Hematopoietic multipotent progenitor cell treated with erythropoietin and hydrocortisone succinate and interleukin-3 and kit ligand, for 15 days (in vitro differentiated cells): Measurements from ENCODE around the gene STXBP5.

Experiments
- DNase-seq: peaks from one replicate; pipeline ENCODE4 v3.0.0-alpha.2; 2015; ENCODE audit warnings: low spot score

Gene STXBP5

DNA sequence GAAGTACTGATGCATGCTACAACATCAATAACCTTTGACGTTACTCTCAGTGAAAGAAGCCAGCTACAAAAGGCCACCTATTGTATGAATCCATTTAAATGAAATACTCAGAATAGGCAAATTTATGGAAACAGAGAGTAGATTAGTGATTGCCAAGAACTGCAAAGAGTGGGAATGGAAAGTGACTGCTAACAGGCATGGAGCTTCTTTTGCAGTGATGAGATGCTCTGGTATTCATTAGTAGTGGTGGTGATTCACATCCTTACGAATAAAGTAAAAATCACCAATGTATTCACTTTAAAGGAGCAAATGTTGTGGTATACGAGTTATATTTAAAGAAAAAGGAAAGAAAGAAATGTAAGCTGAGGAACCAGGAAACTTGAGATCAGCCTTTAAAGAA is 177.5 kb downstream of the STXBP5 start:
- DNase-seq, result no peak

DNA sequence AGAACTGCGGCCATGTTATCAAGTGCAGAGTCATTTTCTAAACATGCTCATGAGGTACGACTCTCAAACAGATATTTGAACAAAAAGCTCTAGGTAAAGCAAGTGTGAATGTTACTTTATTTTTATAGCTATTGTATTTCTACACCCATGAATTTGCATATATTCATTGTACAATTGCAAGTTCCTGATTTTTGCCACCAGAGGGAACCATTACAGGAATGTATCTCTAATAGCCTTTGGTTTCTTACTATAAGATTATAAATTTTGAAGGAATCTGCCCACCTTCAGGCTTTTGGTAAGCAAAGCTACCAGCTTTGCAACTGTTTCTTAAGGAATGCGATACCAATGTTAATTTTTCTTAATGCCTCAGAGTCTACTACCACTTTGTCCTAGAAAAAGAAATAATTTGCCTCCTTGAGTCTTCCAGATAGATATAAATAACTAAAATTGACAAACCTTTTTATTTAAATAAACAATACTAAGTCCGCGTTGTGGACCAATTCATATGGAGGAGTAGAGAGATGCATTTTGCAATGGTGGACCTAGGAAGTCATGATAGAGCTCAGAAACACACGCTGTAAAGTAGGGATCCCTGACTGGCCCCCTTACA is 178.8 kb downstream of the STXBP5 start:
- no peak for DNase-seq

DNA sequence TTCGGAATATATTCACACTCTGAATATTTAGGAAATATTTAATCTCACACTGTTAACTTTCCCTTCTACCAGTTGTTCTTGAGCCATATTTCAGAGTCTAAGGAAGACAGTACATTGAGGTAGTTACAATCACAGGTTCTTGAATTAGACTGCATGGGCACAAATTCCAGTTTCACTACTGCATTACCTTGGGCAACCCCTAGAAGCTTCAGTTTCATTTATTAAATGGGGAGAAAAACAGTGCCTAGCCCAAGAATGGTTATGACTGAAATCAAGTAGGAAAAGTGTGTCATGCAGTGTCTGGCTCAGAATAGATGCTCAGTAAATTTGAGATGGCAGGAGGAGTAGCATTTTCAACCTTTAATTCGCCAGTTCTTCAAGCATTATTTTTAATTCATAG is 179.8 kb downstream of the STXBP5 start:
- no peak for DNase-seq

DNA sequence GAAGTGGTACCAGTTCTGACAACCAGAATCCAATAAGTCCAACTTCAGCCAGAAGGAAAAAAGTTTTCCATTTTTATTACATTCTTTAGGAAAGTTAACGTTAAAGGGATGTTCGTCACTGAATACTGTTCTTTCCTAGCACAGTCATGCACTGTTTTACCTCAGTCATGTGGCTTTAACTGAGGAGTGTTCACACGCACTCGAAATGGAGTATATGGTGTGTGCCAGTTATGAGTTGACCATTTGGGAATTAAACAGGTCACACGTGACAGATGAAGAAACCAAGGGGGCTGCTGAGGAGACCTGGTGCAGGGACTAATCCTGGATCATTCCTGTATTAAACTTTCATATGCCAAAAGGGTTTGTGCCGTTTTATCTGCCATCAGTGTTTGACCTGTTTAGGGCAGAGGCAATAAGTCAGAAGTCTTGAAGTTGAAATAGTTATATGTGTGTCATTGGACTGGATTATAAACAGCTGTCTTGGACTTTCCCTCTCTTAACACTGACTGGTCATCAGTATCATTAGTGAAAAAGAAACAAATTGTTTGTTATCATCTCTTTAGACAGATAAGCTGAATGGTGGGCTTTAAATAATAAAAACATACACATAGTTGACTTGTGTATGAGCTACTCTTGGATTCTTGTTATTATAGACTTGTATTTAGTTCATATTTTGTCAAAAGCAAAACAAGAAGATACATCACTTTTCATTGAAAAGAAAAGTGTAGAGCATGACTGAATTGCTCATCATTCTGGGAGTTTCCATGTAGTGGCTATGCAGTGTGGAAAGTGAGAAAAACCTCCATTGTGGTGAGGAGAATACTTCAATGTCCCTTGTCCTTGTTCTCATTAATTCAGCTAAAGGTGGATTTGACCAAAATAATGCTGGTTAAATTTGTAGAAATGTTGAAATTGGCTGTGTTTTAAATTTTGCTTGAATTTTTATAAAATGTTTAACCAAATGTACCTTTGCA is 180.8 kb downstream of the STXBP5 start:
- no peak for DNase-seq

DNA sequence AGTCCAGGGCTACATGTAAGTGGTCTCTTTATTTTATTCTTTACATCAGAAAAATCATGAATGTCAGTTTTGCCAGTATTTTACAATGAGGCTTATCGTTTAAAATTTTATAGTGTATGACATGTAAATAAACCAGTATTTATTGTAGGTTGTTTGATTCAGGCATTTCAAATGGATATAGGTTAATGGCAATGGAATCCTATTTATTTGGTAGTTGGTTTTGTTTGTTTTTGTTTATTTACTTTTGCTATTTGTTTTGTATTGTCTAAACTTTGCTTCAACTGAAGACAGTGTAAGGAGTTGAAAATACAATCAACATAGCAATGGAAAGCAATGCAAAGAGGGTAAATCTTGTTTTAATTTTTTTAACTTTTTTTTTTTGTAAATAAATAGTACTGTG is 185.2 kb downstream of the STXBP5 start:
- DNase-seq, result no peak

DNA sequence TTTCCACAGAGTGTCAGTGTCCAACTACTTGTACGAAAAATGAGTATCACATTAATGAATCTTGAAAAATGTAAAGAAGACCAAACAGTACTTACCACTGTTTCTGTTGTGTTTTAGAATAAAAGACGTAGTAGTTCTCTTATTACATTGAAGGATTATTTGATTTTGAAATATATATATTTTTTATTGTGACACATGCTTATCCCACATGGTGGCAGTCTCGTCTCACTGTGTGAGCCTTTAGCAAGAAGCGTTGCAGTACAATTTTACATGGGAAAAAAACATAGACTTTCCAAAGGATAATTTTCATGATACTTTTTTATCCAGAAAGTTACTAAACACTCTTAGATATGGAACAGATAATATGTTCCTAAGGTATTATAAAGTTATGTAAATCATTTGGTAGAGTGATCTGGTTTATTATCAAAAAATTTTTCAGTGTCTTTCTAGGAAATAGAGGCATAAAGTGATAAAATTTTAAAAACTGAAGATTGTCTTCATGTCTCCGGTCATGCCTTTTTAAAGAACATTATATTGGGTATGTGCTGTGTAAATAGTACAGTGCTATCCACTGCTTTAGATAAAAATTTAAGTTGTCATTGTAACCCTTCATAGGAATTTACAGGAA is 186.8 kb downstream of the STXBP5 start:
- no peak for DNase-seq

DNA sequence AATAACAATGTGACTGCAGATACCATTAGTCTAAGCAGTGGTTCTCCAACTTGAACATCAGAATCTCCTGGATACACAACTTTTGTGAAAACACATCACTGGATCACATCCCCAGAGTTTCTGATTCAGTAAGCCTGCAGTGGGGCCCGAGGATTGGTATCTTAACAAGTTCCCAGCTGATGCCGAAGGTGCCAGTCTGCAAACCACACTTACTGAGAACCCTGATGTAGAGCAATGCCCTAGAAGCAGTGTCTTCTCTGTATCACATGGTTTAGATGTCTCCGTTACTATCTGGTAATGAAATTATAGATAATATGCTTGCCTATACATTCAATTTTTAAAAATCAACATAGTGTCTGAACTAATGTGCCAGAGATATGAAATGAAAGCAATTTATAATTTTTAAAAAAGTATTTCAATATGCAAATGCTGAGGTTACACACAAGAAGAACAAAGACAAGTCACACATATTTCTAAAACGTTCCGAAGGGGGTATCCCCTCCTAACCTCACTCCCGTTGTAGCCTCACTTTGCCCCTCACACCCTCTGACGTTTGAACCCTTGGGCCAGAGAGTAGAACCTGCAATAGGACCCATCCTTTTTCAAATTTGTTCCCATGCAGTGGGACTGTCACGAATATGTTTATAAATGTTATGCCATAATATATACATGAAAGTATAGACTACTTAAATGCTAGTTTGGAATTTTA is 188.9 kb downstream of the STXBP5 start:
- DNase-seq, result no peak

DNA sequence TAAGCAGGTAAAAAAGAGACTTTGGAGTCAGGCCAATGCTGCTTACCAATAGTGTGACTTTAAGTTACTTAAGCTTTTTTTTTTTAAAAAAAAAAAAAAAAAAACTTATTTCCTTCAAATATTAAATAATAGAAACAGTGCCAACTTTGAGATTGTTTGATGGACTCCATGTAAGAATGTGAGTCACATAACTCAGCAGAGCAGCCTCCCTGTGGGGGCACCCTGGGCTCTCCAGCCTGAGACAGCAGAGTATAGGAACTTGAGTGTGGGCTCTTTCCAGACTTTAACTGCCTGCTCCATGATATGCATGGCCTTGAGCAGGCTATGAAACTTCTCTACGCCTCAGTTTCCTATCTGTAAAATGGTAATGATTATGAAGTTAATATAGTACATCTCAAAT is 190.9 kb downstream of the STXBP5 start:
- DNase-seq, result no peak

DNA sequence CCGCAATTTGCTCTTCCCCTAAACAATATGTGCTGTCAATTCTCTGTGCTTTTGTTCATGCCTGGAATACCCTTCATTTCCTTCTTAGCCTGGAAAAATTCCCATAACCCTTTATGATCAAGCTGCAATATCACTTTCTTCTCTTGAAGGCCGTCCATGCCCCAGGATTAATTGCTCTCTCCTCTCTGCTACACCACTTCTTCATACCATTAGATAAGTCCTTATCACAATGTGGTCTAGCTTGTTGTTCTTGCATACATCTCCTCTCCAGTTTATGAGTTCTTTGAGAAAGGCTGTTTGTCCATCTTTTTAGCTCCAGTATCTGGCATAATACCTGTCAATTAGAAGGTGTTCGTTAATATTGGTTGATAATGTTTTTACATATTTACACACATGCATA is 193.1 kb downstream of the STXBP5 start:
- no peak for DNase-seq

DNA sequence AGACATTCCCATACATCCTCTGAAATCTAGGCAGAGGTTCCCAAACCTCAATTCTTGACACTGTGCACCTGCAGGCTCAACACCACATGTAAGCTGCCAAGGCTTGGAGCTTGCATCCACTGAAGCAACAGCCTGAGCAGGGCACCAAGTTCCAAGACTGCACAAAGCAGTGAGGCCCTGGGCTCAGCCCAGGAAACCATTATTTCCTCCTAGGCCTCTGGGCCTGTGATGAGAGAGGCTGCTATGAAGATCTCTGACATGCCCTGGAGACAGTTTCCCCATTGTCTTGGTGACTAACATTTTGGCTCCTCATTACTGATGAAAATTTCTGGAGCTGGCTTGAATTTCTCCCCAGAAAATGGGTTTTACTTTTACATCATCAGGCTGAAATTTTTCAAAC is 196.8 kb downstream of the STXBP5 start:
- DNase-seq, result no peak

DNA sequence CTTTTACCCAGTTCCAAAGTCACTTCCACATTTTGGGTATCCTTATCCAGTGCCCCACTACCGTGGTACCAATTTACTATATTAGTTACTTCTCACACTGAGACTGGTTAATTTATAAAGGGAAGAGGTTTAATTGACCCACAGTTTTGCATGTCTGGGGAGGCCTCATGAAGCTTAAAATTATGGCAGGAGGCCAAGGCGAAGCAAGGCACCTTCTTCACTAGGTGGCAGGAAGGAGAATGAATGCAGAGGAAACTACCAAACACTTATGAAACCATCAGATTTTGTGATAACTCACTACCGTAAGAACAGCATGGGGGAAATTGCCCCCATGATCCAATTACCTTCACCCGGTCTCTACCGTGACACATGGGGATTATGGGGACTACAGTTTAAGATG is 197.6 kb downstream of the STXBP5 start:
- DNase-seq, result no peak

DNA sequence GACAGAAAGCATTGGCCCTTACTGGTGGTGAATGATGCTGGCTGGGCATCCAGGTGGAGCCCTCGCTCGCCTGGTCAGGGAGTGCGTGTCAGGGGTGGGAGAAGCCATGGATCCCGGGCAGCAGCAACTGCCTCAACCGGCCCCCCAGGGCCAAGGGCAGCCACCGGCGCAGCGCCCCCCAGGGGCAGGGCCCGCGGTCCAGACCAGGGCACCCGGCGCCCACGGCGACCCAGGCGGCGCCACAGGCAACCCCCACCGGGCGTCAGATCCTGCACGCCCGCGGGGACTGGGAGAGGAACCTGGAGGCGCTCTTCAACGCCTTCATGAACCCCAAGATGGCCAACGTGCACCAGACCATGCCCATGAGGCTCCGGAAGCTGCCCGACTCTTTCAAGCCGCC is 202.6 kb downstream of the STXBP5 start:
- DNase-seq, result no peak

DNA sequence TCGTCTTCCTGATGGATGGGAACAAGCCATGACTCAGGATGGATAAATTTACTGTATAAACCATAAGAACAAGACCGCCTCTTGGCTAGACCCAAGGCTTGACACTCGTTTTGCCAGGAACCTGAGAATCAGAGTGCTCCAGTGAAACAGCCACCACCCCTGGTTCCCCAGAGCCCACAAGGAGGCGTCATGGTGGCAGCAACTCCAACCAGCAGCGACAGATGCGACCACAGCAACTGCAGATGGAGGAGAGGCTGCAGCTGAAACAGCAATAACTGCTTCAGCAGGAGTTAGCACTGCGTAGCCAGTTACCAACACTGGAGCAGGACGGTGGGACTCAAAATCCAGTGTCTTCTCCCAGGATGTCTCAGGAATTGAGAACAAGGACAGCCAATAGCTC is 203.4 kb downstream of the STXBP5 start:
- no peak for DNase-seq

DNA sequence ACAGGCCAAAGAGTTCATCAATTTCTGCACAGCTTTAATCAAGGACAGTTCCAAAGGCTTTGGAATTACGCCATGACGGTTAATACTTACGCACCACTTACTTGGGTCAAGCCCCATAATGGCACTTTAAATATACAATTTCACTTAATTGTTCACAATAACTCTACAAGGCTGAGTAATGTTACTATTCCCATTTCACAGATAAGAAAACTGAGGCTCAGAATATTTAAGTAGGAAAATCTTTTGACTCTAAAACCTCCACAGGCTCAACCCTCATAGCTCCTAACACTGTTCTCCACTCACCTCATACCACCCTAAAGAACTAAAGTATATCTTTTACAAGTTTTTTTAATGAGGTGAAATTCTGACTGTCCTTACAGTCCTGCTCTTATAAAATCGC is 212.4 kb downstream of the STXBP5 start:
- no peak for DNase-seq

DNA sequence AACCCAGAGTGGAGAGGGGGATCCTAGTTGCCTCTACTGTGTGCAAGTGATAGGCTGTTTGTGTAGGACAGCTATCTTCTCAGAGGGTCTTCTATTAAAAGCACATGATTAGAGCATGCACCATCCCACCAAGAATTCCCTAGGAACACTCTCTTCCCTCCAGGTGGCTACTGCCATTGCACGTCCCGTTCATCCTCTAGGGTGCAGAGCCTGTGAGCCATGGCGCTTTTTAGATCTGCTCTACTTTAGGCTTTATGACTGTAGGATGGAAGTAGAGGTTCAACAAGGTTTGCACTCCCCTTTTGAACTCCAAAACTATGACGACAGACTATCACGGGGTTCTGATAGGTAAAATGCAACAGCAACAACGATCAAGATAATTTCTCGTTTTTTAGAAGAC is 213.7 kb downstream of the STXBP5 start:
- no peak for DNase-seq

DNA sequence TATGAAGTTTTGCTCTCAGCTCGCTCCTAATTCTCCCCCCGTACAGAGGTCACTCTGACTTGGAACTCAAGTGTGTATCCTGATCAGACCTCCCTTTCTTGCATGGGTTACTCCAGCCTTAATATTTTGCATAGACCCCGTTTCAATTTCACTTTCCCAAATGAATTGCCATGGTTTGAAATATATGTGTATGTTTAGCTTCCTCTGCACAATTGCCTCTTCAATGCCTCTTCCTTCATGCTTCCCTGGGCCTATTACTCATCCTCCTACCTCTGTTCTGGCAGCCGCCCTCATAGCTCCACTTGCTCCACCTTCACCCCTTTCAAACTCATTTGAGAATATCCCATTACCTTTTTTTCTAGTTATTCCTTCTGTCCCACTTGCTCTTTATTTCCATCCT is 214.3 kb downstream of the STXBP5 start:
- DNase-seq, result no peak

DNA sequence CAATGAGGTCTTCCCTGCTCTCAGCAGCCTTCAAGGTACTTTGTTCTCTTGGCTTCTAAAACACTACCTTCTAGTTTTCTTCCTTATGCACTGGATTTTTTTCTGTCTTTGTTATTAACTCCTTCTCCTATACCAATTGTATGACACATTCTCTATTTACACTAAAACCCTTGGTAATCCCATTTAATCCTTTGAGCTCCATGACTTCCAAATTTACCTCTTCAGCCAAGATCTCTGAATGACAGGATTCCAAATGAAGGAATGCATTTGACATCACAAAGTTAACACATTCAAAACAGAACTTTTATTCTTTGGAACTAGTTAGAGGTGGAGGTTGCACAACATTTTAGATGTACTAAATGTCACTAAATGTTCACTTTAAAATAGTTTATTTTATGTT is 217.7 kb downstream of the STXBP5 start:
- no peak for DNase-seq

DNA sequence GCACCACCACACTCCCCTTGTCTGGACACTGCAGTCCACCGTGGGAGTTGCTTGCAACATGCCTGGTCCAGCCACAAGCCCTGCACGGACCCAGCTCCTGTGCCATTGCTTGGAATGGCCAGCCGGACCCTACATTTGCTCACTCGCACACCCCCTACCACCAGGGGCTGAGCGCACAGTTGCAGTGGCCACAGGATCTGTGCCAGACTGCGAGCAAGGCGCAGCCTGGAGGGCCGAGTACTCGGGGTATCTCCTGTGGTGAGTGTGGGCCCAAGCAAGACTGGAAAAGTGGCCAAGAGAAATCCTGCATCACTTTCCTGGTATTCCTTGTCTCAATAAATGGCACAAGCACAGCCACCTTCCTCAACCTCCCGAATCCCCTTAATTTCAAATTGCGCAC is 218.9 kb downstream of the STXBP5 start:
- no peak for DNase-seq

DNA sequence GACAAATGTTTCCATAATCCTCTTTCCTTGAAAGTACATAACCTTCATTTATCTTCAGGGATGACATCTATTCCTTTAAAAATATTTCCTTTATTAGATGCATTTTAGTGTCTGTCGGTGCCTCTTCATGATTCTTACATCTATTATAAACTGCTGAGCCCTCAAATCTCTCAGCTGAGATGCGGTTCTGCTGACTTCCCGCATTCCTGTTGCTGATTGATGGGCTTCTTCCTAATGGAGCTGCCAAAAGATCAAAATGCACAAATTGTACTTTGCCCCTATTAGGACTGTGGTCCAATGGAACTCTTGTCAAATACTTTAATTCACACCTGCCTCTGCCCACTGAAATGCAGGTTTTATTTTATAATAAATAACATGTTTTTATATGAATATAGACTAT is 225.6 kb downstream of the STXBP5 start:
- DNase-seq, result no peak

DNA sequence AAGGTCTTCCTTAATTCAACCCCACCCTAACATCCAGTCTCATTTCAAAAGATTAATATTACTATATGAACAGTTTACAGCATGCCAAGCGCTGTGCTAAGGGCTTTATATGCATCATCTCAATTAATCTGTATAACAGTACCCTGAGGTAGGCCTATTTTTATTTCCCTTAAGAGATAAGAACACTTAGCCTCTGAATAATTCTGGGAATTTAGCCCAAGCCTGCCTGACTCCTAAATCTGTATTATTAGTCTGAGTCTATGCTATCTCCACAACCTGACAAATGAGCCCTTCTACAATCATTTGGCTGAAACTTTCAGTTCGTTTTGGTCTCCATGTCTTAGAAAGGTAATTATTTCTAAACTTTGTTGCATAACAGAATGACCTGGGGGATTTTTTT is 226.6 kb downstream of the STXBP5 start:
- DNase-seq, result no peak

DNA sequence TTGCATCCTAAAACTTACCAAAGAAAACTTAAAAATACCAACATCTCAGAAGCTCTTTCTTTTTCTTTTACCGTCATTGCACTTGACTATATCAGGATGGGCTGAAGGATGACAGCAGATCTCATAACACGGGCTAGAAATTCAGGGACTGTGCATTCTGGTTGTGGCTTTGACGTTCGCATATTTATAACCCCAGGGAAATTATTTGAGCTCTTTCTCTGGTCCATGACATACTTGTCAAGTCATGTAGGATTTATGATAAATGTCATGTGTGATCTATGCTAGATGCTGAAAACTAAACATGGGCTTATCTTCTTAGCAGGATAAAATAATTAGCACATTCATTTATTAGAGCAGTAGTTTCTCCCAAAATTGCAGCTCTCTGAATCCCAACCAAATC is 229.9 kb downstream of the STXBP5 start:
- DNase-seq, result no peak

DNA sequence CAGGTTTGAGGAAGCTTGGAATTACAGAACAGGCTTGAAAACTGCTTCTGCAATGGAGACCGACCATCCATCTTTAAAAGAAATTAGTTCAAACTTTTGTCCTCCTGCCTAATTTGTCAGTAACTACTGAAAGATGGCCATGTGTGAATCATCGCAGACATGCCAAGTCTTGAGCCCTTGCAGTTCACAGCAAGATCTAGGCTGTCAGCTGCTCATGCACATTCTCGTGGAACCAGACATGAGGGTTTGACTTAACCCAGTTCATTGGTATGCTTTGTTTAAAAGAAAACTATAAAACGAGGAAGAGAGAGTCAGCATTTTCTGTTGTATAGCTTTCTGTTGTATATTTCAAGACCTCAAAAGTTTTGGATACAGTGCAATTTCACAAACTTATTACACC is 230.3 kb downstream of the STXBP5 start:
- DNase-seq, result no peak

DNA sequence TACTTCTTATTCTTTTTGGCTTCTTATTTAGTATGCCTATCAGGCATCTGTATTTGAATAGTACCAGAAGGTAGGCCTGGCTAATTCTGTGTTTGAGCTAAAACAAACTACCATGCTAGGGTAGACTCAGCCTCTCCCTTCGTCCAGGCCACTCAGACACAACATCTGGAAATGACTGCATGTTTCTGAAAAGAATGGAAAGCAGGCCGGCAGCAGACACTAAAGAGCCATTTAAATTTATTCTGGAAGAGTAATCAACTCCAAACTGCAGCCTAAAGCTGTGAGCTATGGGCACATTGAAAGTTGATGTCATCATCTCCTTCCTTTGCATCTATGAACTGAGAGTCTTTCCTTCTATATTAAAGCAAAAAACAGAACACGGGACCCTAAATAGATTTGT is 233.4 kb downstream of the STXBP5 start:
- no peak for DNase-seq
